HG03039 (cell line): Measurements from ENCODE around the gene TAC3.
"Not testable (repeated sequence)": the region's sequence is repeated elsewhere in the genome, so short reads cannot be mapped to it uniquely, and the experiment has no call there.

ENCODE experiments used
- ATAC-seq: cut with Tn5 transposase; IDR thresholded peaks from one replicate; pipeline ENCODE4 v1.9.1; 2021; ENCODE audit warnings: mild to moderate bottlenecking, moderate library complexity; ENCODE audit not compliant: unreplicated experiment

Gene TAC3

GRCh38 chr12:57016348-57016747 lies at the start of gene TAC3:
Gene TAC3 (minus strand): TSS chr12:57016529. CDS start chr12:57015797, 732 bp downstream.
- ATAC-seq: no peak

DNA sequence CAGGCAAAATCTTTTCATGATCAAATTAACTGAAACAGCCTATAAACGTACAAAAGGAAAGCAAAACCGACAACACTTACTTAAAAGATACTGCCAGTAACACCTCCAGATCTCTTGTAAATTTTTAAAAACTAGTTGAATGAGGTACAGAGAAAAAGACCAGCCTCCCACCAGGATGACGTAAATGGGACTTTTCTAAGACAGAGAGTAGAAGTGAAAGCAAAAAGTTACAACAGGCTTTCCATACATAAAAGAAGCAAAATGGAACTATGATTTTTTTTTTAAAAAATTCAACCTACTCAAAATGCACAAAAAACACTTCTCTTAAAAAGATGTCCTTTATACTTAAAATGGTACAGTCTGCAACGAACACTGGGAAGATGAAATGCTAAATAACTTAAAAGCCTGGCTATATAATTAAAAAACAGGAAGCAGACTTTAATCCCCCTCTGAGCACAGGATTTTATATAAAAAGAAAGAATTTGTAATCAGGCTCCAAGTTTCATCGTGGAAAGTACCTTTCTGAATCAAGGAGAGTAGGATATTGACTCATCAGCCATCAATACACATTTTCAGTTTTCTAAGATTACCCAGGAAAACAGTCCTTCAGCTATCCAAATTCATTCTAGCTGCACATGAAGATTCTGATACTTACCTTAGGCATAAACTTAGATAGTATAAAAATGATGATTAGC lies 47.8 kb upstream of the TAC3 start:
- ATAC-seq: peak; percentile 59

GRCh38 chr12:57058454-57058853 lies 42.1 kb upstream of the TAC3 start:
- ATAC-seq: no peak

GRCh38 chr12:57057067-57057751 lies 40.9 kb upstream of the TAC3 start:
- ATAC-seq: no peak

- ATAC-seq: no peak
Measured at GRCh38 chr12:57055824-57056223, 39.5 kb upstream of the TAC3 start.

GRCh38 chr12:57053901-57054300 lies 37.6 kb upstream of the TAC3 start:
- ATAC-seq: not testable (repeated sequence)

DNA sequence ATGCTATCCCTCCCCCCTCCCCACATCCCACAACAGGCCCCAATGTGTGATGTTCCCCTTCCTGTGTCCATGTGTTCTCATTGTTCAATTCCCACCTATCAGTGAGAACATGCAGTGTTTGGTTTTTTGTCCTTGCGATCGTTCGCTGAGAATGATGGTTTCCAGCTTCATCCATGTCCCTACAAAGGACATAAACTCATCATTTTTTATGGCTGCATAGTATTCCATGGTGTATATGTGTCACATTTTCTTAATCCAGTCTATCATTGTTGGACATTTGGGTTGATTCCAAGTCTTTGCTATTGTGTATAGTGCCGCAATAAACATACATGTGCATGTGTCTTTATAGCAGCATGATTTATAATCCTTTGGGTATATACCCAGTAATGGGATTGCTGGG lies 36.8 kb upstream of the TAC3 start:
- not testable (repeated sequence) for ATAC-seq

DNA sequence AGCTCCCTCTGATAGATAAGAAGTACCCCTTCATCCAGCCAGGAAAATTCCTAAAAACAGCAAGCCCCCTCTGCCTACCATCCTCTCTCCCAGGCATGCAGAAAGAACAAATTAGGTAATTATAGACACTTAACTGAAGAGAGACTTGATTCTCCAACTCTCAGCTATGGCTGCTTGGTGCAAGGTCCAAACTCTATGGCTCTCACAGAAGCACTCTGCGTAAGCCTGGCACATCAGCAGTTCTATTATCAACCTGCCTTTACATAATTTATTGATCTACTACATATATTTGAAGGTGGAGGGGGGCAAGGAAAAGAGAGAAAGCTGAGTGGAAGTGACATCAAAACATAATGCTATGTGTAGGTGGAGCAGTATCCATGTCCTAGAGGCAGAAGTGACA lies 34.7 kb upstream of the TAC3 start:
- no peak for ATAC-seq

DNA sequence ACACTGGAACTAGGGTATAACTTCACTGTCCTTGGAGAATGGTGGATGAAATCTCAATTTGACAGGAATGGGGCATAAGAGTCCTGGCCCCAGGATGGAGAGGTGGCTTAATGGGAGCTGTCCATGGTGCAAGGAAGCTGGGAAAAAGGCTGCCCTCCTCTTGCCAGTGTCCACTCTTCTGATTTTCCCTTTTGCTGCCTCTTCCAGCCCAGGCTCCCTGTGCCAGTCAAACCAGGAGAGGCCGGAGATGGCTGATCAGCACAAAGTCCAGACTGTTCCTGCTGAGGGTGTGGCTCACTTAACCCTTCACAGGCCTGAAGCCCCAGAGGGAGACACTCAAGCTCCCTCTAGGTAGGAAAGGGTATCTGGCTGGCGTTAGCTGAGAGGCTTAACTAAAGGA lies 33.6 kb upstream of the TAC3 start, which contains the start of gene MYO1A:
Gene MYO1A (minus strand): TSS at position 240 of the 400 bp plus-strand sequence. CDS start 1,806 bp downstream, outside the sequence.
- no peak for ATAC-seq

DNA sequence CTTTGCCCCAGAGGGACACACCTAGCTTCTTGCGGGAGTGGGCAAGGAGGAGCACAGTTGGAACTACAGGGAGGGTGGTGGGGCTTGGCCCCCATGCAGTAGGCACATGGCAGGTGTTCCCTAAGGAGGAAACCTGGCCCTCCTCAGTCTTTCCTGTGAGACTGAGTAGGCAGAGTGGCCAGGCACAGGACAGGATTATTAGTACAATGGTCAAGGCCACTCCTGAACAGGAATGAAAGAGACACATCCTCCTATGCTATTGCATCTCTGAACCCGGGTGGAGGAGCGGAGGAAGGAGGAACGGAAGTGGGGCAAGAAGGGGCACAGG lies 32.8 kb upstream of the TAC3 start:
- no peak for ATAC-seq

DNA sequence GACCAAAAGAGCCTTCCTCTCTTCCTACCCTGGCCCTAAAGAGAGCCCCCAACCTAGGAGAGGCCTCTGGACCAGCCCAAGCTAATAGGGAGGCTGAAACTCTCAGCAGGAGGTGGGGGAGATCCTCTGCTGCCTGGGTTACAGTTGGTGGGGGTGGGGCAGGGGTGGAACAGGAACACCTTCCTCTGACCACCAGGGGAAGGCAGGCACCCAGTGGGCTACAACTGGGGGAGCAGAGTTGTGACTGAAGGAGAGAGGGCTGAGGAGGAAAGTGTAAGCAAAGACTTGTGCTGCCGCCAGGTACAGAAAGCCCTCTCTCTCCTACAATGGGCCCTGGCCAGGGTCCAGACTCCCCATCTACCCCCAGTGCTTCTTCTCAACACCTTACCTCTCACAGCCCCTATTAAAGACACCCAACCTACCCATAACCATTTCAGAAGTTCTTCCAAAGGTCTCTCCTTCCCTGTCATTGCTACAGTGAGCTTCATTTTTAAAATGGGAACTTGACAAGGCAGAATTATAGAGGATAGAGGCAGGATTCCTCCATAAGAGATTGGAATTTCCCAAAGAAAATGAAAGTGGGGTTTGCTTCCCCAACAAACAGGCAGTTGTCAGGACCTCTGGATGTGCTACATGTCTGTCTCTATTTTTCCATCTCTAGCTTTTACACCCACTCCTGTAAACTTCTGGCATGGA lies 32.2 kb upstream of the TAC3 start:
- ATAC-seq: no peak

- no peak for ATAC-seq
Measured at GRCh38 chr12:57047981-57048380, 31.7 kb upstream of the TAC3 start.

GRCh38 chr12:57046947-57047890 lies 30.9 kb upstream of the TAC3 start:
- ATAC-seq: no peak

DNA sequence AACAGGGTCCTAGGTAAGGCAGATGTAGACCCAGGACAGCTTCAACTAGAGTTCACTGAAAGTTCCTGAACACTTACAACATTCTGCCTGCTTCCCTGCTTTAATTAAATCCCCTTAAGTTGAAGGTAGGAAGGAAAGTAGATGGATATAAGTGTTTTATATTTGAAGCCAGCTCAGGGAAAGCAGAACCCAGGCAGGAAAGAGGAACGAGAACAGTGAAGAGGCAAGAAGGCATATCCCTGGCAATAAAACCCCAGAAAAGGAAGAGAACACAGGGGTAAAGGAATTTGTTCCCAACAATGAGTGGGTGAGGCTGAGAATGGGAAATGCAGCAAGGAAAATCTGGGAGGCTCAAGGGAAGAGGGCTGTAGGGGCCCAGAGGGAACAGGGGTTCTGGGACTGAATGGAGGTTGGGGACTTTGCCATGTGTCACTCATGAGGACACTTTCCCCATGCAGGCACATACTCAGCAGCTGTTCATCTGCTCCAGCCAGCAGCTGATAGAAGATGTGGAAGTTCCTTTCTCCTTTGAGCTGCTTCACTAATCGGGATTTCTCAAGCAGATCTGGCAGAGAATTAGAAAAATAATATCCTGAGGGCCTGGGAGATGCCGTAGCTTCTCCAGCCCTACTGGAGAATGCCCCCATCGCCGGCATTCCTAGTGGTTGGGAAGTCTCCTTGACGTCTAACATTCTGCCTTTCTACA lies 29.9 kb upstream of the TAC3 start:
- ATAC-seq: no peak

DNA sequence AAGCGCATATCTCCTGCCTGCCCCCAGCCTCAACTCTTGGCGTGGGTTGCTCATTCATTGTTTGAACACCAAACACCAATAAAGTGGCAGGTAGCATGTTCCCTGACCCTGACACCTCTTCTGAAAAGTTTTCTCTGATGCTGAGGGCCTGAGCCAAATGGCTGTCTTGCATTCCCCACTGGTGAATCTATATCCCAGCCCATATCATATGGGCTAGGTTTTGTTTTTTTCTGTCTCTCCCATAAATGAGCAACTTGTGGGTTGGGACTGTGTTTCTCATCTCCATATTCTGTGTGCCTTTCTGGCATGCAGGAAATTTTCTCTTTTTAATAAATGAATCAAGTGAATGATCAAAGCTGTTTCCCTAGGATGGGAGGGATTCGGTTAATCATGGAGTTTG lies 28.6 kb upstream of the TAC3 start:
- no peak for ATAC-seq

GRCh38 chr12:57044468-57044867 lies 28.1 kb upstream of the TAC3 start:
- no peak for ATAC-seq

DNA sequence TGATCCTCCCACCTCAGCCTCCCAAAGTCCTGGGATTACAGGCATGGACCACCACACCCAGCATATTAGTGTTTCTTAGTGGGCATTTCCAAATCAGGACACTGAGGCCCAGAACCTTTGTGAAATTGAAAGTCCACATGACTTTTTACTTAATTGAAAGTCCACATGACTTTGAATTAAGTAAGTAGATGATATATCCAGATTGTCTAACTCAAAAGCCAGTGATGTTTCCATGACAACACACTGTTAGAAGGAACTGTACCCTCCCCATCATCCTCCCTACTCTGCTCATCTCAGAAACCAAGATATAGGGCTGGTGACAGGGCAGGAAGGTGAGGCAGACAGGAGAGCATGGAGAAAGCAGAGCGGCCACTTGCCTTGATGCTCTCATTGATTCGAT lies 26.4 kb upstream of the TAC3 start:
- ATAC-seq: no peak

- ATAC-seq: no peak
Measured at GRCh38 chr12:57040750-57041149, 24.4 kb upstream of the TAC3 start.

DNA sequence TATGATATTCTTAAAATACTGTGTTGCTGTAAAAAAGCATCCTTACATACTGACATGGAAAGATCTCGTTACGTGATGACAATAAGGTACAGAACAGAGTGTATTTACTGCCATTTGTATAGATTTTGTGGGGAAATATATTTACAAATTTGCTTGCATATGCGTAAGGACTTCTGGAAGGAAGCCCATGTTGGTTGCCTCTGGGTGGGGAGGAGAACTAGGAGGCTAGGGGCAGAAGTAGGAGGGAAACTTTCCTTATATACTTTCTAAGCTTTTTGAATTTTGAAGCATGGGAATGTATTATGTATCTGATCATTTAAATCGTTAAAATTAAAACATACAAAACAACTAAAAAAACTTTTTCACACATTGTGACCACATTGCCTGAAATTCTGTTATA lies 23.9 kb upstream of the TAC3 start:
- no peak for ATAC-seq
